Medulla oblongata (tissue), 1 donor: ENCODE measurements around the gene FBXO47.
A peak's percentile ranks its signal among the peaks of the same experiment; 100 is the strongest.

Source experiments
- DNase-seq: peaks from one replicate; pipeline ENCODE4 v3.0.0-alpha.2; 2015; ENCODE audit errors: extremely low spot score

The FBXO47 gene

DNA sequence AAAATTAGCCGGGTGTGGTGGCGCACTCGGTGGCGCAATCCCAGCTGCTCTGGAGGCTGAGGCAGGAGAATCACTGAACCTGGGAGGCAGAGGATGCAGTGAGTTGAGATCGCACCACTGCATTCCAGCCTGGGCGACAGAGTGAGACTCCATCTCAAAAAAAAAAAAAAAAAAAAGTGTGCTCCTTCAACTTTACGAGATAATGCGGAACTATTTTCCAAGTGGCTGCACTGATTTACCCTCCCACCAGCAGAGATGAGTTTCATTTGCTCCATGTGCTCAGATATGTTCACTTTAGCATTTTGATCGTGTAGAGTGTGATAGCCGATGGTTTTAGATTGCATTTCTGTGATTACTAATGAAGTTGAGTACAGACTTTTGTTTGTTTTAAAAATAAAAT is 61.8 kb downstream of the FBXO47 start:
- DNase-seq = no peak

DNA sequence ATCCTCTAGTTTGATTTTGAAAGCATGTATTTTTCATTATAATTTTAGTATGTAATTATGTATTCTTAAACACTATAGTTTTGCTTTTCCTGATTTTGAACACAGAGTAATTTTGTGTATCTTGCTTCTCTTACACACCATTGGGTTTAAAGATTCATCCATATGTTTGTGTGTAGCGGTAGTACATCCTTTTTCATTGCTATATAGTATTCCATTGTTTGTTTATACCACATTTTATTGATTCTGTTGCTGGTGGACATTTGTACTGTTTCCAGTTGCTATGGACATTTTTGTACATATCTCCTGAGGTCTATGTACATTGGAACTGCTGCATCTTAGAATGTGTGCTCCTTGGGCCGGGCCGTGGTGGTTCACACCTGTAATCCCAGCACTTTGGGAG is 62.3 kb downstream of the FBXO47 start:
- no peak for DNase-seq

DNA sequence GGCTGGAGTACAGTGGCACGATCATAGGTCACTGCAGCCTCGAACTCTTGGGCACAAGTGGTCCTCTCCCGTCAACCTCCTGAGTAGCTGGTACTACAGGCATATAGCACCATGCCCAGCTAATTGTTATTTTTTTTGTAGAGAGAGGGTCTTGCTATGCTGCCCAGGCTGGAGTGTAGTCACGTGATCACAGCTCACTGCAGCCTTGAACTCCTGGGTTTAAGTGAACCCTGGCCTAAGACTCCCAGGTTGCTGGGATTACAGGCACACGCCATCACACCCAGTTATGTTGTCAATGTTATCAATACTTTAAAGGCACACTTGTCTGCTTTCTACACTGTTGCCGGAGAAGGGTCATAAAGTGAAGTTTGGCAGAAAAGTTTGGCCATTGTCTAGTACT is 63.8 kb downstream of the FBXO47 start:
- no peak for DNase-seq

DNA sequence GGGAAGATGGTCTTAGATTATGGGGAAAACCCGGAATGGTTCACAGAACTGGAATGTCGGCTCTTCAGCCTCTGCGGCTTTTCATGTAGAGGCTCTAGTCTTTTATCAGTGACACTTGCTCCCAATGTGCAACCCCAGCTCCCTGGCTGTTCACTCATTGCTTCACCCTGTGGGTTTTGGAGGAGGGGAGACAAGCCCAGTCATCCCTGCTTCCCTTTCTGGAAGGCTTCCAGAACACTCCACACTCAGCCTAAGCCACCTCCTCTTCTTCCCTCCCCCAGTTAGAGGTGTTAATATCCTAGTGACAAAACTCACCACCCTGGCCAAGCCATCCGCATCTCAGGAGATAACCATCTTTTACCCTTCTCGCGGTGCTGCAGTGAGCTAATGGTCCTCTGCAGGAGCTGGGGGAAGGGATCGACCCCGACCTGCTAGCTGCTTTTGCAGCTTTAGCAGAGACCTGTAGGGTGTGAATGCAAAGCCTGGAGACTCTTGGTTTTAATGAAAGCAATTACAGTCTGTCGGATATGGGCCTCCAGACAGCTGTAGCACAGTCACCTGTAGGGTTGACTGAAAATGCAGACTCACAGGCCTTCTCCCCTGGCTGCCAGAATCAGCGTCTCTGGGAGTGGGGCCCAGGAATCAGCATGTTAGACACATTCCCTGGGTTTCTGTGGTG is 66.1 kb downstream of the FBXO47 start:
- peak; percentile 42 for DNase-seq

DNA sequence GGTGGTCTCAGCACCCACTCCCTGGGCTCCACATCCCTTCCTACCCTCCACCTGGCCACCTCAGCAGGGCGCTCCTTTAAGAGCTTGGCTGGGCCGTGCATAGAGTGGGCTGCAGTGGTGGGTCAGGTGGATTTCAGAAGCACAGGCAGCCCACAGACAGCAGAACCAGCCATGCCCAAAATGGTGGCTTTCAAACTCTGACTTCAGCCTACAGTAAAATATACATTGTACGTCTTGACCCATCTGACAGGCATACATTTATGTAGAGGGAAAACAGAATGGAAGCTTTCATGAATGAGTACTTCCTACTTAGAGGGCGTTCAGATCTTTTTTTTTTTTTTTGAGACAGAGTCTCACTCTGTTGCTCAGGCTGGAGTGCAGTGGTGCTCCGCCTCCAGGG is 67.8 kb downstream of the FBXO47 start:
- no peak for DNase-seq

DNA sequence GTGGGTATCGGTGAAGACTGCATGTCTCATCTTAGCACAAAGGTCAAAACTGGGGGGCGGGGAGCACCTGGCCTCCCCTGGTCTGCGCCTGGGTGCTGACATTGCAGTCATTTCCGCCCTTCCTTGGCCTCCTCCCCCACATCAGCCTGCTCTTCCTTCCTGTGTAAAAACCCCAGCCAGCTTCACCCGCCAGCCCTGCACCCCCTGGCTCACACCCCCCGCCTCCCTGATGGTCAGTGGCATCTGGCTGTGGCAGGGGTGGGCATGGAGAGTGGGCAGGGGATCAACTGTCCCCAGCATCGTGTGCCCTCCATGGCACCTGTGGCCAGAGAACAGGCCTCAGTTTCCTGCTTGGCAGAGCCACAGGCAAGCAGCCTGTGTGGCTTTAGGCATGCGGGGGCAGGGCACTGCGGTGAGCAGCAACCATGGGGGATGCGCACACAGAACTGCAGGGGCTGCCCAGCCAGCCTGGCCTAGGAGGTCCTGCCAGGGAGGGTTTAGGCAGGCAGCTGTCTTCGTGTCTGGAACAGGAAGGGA is 68.3 kb downstream of the FBXO47 start:
- DNase-seq = no peak

DNA sequence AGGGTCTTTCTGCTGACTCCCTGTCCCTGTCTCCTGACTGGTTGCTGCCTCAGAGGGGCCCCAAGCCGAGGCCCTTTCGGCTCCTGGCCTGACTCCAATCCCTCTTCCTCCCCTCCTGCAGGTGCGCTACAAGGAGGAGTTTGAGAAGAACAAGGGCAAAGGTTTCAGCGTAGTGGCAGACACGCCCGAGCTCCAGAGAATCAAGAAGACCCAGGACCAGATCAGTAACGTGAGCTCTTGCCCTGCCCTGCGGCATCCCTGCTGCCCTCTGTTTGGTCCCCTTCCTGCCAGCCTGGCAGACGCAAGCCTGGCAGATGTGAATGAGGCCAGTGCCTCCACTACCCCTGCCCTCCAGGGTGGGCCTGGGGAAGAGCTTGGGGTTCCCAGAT is 68.9 kb downstream of the FBXO47 start:
- no peak for DNase-seq

DNA sequence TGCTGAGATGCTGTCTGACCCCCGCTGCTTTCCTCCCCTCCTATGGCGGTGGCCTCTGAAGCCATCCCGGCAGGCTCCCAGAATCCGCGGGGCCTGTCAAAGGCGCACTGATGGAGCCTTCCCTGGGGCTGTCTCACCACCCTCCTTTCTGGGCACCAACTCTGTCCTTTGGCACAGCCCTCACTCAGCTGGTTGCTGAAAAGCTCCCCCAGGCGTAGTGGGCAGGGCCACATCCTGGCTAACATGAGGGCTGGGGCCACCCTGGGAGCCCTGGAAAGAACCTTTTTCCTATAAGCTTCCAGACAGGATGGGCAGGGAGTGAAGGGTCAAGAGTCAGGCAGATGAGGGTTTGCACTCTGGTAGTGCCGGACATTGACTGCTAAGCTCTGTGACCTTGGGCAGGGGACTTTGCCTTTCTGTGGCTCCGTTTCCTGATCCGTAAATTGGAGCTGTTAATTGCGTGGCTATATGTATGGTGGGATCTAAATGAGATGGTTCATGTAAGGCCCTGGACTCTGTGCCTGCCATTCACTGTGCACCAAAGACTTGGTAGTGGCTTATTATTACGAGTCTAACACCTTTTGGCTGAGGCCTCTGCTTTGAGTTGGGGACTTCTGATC is 69.4 kb downstream of the FBXO47 start:
- peak; percentile 66 for DNase-seq

DNA sequence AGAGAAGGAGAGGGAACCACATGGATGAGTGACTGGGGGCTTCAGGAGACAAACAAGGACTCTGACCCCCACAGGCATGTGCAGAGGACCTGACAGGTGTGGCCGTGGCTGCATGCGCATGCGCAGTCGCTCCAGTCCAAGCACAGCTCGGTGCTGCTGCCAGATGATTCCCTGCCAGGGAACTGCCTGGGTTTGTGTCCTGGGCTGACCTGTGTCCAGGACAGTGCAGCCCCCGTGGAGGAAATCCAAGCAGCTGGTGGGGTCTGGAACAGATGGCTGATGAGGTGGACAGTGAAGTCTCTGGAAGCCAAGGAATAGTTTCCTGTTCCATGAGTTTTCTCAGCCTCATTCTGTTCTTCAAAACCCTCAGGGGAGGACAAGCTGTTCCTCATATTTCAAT is 70.0 kb downstream of the FBXO47 start:
- no peak for DNase-seq

DNA sequence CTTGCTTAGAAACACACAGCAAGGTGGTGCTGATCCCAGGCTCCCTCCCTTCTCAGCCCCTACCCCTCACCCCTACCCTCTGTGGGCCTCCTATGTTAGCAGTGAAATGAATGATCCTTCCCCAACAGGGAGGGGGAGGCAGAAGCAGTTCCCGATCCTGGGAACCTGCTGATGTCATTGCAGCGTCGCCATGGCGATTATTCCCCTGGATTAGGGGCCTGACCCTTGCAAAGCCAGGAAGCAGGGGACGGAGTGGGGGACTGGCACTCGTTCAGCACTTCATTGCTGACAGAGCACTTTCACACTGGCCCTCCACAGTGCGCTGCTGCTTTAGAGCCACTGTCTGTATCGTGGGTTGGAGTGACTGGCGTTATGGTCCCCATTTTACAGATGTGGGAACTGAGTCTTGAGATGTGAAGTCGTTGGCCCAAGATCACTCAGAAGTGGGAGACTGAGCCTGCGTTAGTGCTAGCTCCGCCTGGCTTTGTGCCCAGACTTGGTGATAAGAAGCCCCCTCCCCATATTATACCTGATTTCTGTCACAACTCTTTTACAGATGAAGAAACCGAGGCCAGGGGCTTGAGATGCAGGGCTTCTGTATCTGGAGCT is 70.8 kb downstream of the FBXO47 start:
- DNase-seq = no peak

DNA sequence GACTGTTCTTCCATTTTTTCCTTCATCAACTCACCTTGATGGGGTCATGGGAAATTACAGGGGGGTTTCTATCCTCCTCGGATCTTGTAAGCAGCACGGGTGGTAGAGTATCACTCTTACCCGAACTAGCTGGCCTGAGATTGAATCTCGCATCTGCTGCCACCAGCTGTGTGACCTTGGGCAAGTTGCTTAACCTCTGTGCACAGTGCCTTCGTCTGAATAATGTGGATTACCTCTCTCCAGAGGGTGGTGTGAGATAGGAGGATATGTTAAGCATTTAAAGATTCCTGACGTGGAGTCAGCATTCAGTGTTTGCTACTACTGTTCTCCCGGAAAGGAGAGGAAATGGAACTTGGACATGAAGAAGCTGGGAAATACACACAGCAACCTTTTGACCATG is 72.9 kb downstream of the FBXO47 start:
- no peak for DNase-seq

DNA sequence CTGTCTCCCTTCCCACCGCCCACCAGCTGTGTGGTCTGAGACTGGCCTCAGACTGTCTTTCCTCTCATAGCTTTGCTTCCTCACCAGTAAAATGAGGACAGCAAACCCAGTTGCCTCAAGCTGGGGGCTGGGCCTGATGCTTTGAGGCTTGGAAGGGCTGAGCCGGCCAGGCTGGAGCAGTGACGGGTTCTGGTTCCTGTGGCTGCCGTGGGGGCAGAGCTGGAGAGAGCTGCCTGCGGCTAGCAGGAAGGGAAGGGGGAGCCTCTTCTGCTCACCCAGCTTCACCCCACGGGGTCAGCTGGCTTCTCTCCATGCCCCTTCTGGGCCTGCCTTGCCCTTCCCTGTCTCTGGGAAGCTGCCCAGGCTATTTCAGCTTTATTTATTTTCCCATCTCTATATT is 73.6 kb downstream of the FBXO47 start:
- DNase-seq = peak; percentile 59

DNA sequence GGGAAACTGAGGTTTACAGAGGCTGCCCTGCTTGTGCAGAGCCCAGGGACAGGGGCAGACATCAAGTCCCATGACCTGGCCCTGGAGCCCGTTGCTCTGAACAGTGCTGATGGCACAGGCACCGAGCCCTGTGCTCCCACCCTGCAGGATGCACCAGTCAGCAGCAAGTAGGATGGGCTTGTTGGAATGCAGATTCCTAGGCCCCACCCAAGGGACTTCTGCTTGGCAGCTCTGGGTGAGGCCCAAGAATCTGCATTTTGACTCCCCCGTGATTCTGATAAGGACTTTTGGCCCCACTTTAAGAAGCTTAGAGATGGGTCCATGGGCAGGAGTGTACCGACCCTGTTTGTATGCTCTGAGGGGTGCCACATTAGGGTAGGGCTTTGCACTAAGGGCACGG is 74.1 kb downstream of the FBXO47 start:
- no peak for DNase-seq

DNA sequence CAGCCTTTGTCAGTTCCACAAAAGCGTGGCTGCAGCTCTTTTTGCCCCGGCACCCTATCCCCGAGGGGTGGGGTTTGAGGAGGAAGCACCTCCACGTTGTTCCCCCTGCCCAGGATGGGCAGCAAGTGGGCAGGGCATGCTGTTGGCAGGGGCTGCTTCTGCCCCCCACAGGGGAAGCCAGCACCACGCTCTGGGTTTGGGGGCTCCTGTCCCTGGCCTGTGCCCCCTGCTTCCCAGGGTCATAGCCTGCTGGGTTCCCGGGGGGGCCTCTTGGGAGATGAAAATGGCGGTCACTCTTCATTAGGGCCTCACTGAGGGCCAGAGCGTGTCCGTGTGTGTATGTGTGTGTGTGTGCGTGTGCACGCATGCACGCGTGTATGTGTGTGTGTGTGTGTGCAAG is 74.6 kb downstream of the FBXO47 start:
- DNase-seq = no peak

DNA sequence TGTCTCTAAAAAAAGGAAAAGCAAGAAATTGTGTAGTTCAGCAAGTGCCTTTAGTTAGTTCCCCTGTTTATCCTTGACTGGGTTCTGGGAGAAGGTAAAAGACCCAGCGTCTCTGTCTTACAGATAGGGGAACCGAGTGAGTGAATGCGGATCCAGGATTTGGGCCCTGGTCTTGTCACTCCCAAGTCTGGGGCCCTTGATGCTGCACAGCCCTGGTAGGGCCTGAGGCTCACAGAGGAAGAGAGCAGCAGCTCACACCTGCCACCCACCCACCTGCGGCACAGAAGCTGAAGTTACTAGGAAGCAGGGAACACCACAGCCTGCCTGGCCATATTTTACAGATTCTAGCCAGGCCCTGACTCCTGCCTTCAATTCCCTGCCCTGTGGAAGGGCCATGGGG is 75.1 kb downstream of the FBXO47 start:
- DNase-seq = no peak

DNA sequence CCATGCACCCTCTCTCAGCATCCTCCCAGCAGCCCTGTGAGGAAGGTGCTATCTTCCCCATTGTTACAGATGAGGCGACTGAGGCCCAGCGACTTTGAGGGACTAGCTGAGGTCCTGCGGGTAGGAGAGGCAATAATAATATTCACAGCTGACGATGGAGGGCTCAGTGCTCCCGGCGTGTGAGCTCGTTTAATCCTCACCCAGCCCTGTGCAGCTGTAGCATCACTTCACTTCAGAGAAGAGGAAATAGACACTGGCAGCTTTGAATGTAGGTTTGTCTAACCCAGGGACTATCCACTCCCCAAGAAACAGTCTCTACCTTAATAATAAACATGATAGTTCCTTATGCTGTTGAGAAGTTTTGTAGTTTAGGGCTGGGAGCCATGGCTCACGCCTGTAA is 75.8 kb downstream of the FBXO47 start:
- DNase-seq = no peak

DNA sequence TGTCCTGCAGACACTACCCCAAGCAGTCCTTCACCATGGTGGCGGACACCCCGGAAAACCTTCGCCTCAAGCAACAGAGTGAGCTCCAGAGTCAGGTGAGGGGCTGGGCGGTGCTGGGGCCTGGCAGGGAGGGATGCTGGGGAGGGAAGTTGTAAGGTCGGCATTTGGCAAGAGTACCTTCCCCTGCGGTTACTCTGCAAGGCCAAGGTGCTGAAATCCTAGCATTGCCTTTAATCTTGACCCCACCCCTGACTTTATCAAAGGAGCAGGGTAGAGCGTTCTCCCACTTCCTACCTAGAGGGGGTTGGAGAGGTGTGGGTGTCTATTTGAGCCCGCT is 76.8 kb downstream of the FBXO47 start:
- DNase-seq = no peak

DNA sequence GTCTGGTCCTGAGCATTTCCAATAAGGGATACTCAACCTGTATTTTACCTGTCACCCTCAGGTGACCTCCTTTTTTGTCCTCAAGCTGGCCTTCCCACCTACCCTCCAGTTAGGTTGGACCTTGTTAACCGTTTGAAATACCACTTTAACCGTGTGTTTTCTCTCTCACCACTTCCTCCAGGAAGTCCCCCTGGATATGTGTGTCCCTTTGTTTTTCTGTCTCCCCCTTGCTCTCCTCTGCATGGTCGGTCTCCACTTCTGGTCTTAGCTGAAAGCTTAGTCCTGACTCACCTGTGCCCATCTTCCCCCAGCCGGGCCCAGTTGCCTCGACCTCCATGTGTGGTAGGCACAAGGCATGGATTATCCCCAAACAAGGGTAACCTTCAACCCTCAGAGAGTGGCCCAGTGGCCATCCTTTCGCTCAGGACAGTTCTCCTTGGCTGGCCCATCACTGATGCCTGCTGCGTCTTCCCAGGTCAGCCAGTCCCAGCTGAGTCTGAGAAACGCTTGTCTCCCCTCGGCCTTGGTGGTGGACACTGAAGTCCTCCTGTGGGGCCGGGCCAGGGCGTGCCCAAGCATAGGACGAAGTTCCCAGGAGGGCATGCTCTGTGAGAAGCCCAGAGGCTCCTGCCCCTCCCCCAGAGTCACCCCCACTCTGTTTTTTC is 77.3 kb downstream of the FBXO47 start:
- DNase-seq = no peak

DNA sequence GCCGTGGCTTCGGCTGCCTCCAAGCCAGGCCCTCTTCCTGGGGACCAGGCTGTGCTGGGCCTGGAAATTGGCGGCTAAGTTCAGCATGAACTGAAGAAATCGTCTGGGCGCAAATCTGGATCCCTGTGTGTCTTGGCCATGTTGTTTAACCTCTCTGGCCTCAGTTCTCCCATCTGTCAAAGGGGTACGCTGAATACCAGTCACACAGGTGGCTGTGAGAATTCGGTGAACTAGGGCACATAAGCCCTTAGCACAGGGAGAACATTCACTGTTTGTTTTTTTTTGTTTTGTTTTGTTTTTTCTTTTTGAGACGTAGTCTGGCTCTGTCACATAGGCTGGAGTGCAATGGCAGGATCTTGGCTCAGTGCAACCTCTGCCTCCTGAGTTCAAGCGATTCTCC is 78.4 kb downstream of the FBXO47 start:
- no peak for DNase-seq

DNA sequence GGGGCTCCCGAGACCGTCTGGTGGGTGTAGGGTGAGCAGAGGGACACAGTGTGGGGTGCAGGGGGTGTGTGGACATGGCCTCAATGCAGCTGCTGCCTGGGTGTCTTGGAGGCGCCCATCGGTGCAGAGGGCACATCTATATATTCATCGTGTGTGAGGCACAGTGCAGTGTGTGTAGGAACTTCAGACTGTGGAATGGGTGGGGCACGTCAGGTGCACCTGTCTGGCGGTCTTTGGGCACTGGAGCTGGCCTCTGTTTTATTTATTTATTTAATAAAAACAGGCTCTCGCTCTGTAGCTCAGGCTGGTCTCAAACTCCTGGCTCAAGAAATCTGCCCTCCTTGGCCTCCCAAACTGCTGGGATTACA is 80.6 kb downstream of the FBXO47 start:
- no peak for DNase-seq
